Hematopoietic multipotent progenitor cell treated with erythropoietin and hydrocortisone succinate and interleukin-3 and kit ligand, for 17 days (in vitro differentiated cells): Measurements from ENCODE around the gene FBXL19.

Experiments used
- DNase-seq: peaks from one replicate; pipeline ENCODE4 v3.0.0-alpha.2; 2015; ENCODE audit warnings: low spot score

Gene FBXL19

DNA sequence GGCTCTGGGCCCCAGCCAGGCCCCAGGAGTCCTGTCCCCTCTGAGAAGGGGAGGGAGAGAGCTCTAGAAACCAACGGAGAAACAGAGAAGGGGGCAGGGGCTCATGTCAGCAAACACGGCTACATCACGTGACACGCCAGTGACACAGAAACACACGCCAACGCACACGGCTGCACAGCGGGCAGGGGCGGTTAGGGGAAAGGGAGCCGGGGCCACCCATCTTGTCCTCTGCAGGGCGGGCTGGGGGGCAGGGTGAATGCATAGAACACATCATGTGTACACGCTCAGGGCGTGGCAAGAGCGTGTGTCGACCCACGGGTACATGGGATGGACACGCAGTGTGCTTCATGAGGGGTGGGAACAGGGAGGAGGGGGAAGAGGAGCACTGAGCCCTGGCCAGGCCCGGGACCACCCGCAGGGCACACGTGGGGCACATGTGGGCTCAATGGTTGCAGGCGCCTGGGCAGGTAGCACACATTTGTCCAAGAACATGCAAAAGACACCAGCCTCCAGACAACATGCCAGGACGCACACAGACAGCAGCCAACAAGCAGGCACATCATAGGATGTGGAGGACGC, 66.2 kb downstream of the FBXL19 start:
- DNase-seq = no peak

DNA sequence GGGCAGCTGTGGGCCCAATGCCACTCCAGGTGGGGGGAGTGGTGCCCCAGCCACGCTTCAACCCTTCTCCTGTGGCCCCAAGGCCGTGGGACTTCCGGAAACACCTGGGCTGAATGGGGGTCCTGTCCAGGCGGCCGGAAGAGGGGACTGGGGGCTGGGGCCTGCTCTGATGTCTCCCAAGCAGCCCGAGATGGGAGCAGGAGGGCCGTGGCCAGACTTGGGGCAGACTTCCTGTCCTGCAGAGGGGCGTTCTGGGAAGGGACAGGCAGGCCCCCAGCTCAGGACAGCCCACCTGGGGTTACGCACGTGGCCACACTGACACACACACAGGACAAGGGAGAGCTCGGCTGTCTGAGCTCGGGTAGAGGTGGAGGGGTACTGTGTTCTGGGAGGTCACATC, 66.7 kb downstream of the FBXL19 start:
- no peak for DNase-seq

DNA sequence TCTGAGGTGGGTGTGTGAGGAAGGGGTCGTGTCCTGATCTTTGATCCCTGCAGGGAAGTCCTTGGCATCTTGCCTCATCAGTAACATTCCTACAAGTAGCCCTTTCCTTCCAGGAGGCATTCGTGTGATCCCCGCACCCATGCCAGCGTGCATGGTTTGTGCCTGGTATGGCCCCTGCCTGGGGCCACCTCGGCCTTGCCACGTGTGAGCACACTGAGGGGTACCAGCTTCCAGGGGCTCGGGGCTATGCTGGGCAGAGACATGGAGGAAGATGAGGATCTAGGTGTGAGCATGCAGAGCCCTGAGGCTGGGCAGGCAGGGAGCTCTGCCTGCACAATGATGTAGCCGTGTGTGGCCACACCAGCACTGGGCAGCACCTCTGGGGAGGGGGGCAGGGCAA, 67.7 kb downstream of the FBXL19 start:
- DNase-seq = no peak

GRCh38 chr16:30992276-30992780, 69.0 kb downstream of the FBXL19 start:
- DNase-seq = no peak

- no peak for DNase-seq
Measured at GRCh38 chr16:30992931-30993816, 69.8 kb downstream of the FBXL19 start.

GRCh38 chr16:30995927-30996323, 72.6 kb downstream of the FBXL19 start:
- no peak for DNase-seq

GRCh38 chr16:30996324-30996984, 73.1 kb downstream of the FBXL19 start:
- no peak for DNase-seq

DNA sequence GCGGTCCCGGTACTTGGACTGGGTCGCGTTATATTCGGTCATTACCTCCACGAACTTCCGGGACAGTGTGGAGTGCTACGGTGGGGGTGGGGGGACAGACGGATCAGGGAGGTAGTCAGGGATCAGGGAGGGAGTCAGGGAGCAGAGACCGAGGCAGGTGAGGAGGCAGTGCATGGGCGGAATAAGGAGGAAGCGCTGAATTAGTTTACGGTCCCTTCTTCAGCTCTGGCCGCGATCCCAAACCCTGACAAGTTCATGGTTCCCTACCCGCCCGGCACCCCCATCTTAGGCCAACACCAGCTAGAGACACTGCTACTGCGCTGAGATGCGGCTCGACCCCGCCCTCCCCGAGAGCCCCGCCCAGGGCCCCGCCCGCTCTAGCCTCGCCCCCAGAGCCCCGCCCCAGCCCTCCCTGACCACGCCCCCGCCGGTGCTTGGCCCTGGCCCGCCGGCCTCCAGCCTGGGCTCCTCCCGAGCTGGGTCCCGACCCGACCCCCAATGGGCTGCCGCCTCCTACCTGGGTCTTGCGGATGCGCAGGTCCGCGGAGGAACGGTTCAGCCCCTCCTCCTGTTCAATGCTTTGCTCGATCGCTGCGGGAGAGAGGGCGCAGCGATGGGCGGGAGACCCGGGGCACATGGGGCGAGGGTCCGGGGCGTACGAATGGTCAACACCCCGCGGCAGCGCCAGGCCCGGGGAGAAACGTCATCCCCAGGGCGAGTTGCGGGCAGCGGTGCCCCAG, 73.8 kb downstream of the FBXL19 start:
- peak; percentile 81 for DNase-seq

- no peak for DNase-seq
Measured at GRCh38 chr16:30997725-30998711, 74.6 kb downstream of the FBXL19 start.
